ENCODE measurements around the gene SYNGR2.
"Not testable (repeated sequence)": the region's sequence is repeated elsewhere in the genome, so short reads cannot be mapped to it uniquely, and the experiment has no call there.

The SYNGR2 gene

DNA sequence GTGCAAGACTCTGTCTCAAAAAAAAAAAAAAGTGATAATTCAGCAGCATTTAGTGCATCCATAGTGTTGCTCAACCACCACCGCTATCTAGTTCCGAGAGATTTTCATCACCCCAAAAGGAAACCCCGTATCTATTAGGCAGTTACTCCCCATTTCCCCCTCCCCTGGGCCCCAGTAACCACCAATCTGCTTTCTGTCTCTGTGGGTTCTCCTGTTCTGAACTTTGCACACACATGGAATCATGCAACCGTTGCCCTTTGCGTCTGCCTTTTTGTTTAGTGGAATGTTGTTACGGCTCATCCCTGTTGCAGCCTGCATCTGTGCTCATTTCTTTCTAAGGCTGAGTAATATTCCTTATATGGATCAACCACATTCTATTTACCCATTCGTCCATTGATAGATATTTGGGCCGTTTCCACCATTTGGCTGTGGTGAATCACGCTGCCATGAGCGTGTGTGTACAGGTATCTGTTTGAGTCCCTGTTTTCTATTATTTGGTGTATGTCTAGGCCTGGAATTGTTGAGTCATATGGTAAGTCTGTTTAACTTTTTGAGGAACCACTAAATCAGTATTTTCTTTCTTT is 8.7 kb upstream of the SYNGR2 start:
- H3K4me1 ChIP-seq (ENCODE audit: control insufficient read depth, insufficient read depth, low read length, poor library complexity, severe bottlenecking), result no peaks in the 10 kb centered on the region
- H3K36me3 ChIP-seq (ENCODE audit: control insufficient read depth, insufficient read depth, low read length), result no peaks in the 10 kb centered on the region
- H3K27me3 ChIP-seq (replicated peaks; ENCODE audit: control insufficient read depth, insufficient read depth, low read length, poor library complexity, severe bottlenecking), result no peaks in the 10 kb centered on the region
- no peak overlapping the region for H3K27ac ChIP-seq (ENCODE audit: insufficient read depth, low read length, poor library complexity, severe bottlenecking)
- no peak overlapping the region for H3K4me3 ChIP-seq (ENCODE audit: insufficient read depth, low read depth, low read length, poor library complexity, severe bottlenecking)
- no peaks in the 10 kb centered on the region for H3K9me3 ChIP-seq (ENCODE audit: control insufficient read depth, low read length)
- DNase-seq, result no peak

GRCh38 chr17:78163881-78164747 is 4.3 kb upstream of the SYNGR2 start:
- H3K27ac ChIP-seq (ENCODE audit: insufficient read depth, low read length, poor library complexity, severe bottlenecking), result no peak overlapping the region
- H3K9me3 ChIP-seq (ENCODE audit: control insufficient read depth, low read length), result no peaks in the 10 kb centered on the region
- peaks cover under 1% of the 10 kb centered on the region for H3K4me1 ChIP-seq (ENCODE audit: control insufficient read depth, insufficient read depth, low read length, poor library complexity, severe bottlenecking)
- no peak for DNase-seq
- H3K36me3 ChIP-seq (ENCODE audit: control insufficient read depth, insufficient read depth, low read length), result no peaks in the 10 kb centered on the region
- H3K27me3 ChIP-seq (replicated peaks; ENCODE audit: control insufficient read depth, insufficient read depth, low read length, poor library complexity, severe bottlenecking), result no peaks in the 10 kb centered on the region
- H3K4me3 ChIP-seq (ENCODE audit: insufficient read depth, low read depth, low read length, poor library complexity, severe bottlenecking), result no peak overlapping the region

GRCh38 chr17:78164748-78165607 is 3.4 kb upstream of the SYNGR2 start:
- H3K27me3 ChIP-seq (replicated peaks; ENCODE audit: control insufficient read depth, insufficient read depth, low read length, poor library complexity, severe bottlenecking), result no peaks in the 10 kb centered on the region
- peaks cover 9% of the 10 kb centered on the region for H3K4me1 ChIP-seq (ENCODE audit: control insufficient read depth, insufficient read depth, low read length, poor library complexity, severe bottlenecking)
- H3K4me3 ChIP-seq (ENCODE audit: insufficient read depth, low read depth, low read length, poor library complexity, severe bottlenecking), result no peak overlapping the region
- DNase-seq, result no peak
- H3K9me3 ChIP-seq (ENCODE audit: control insufficient read depth, low read length), result no peaks in the 10 kb centered on the region
- no peaks in the 10 kb centered on the region for H3K36me3 ChIP-seq (ENCODE audit: control insufficient read depth, insufficient read depth, low read length)
- no peak overlapping the region for H3K27ac ChIP-seq (ENCODE audit: insufficient read depth, low read length, poor library complexity, severe bottlenecking)

DNA sequence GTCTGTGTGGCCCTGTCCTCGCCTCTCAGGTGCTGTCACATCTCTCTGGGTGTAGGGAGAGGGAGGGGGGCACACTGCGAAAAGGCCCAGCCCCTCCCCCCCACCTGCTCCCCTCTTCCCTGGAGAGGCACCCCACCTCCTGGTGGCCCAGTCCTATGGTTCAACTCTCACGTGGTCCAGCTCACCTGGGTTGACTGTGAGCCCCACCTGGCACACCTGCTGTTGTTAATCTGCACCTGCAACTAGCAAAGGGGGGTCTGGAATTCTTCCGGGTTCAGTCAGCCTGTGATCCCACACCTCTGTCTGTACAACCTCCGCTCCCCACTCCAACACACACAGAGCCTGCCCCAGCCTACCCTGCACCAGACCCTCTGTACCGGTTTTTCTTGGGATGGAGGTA is 2.0 kb upstream of the SYNGR2 start:
- Histone ChIP-seq H3K27ac (ENCODE audit: insufficient read depth, low read length, poor library complexity, severe bottlenecking) (no peak overlapping the region), H3K4me1 (ENCODE audit: control insufficient read depth, insufficient read depth, low read length, poor library complexity, severe bottlenecking) (peaks cover 10% of the 10 kb centered on the region), H3K27me3 (replicated peaks; ENCODE audit: control insufficient read depth, insufficient read depth, low read length, poor library complexity, severe bottlenecking) (no peaks in the 10 kb centered on the region), H3K36me3 (ENCODE audit: control insufficient read depth, insufficient read depth, low read length) (peaks cover 5% of the 10 kb centered on the region), H3K4me3 (ENCODE audit: insufficient read depth, low read depth, low read length, poor library complexity, severe bottlenecking) (no peak overlapping the region), H3K9me3 (ENCODE audit: control insufficient read depth, low read length) (no peaks in the 10 kb centered on the region)
- DNase-seq, result no peak

- H3K36me3 ChIP-seq (ENCODE audit: control insufficient read depth, insufficient read depth, low read length), result peaks cover 7% of the 10 kb centered on the region
- H3K9me3 ChIP-seq (ENCODE audit: control insufficient read depth, low read length), result no peaks in the 10 kb centered on the region
- H3K27ac ChIP-seq (ENCODE audit: insufficient read depth, low read length, poor library complexity, severe bottlenecking), result peak overlapping the region; percentile 85
- peaks cover 30% of the 10 kb centered on the region for H3K4me1 ChIP-seq (ENCODE audit: control insufficient read depth, insufficient read depth, low read length, poor library complexity, severe bottlenecking)
- H3K27me3 ChIP-seq (replicated peaks; ENCODE audit: control insufficient read depth, insufficient read depth, low read length, poor library complexity, severe bottlenecking), result no peaks in the 10 kb centered on the region
- peak; percentile 59 to 65 (median 62) for DNase-seq
- H3K4me3 ChIP-seq (ENCODE audit: insufficient read depth, low read depth, low read length, poor library complexity, severe bottlenecking), result peak overlapping the region; percentile 57
These were observed 767 bp downstream of the SYNGR2 start for GRCh38 chr17:78168903-78169793.

GRCh38 chr17:78170692-78171590 is 2.6 kb downstream of the SYNGR2 start:
- Histone ChIP-seq H3K36me3 (ENCODE audit: control insufficient read depth, insufficient read depth, low read length) (peaks cover 7% of the 10 kb centered on the region), H3K4me3 (ENCODE audit: insufficient read depth, low read depth, low read length, poor library complexity, severe bottlenecking) (no peak overlapping the region), H3K27me3 (replicated peaks; ENCODE audit: control insufficient read depth, insufficient read depth, low read length, poor library complexity, severe bottlenecking) (no peaks in the 10 kb centered on the region), H3K4me1 (ENCODE audit: control insufficient read depth, insufficient read depth, low read length, poor library complexity, severe bottlenecking) (peaks cover 35% of the 10 kb centered on the region), H3K9me3 (ENCODE audit: control insufficient read depth, low read length) (no peaks in the 10 kb centered on the region), H3K27ac (ENCODE audit: insufficient read depth, low read length, poor library complexity, severe bottlenecking) (no peak overlapping the region)
- DNase-seq, result no peak

GRCh38 chr17:78171591-78172248 is 3.3 kb downstream of the SYNGR2 start:
- H3K36me3 ChIP-seq (ENCODE audit: control insufficient read depth, insufficient read depth, low read length); DNase-seq; H3K4me3 ChIP-seq (ENCODE audit: insufficient read depth, low read depth, low read length, poor library complexity, severe bottlenecking); H3K27me3 ChIP-seq (replicated peaks; ENCODE audit: control insufficient read depth, insufficient read depth, low read length, poor library complexity, severe bottlenecking); H3K9me3 ChIP-seq (ENCODE audit: control insufficient read depth, low read length); H3K27ac ChIP-seq (ENCODE audit: insufficient read depth, low read length, poor library complexity, severe bottlenecking): not testable (repeated sequence)
- peaks cover 41% of the 10 kb centered on the region for H3K4me1 ChIP-seq (ENCODE audit: control insufficient read depth, insufficient read depth, low read length, poor library complexity, severe bottlenecking)

GRCh38 chr17:78172249-78173051 is 4.1 kb downstream of the SYNGR2 start:
- Histone ChIP-seq H3K9me3 (ENCODE audit: control insufficient read depth, low read length) (no peaks in the 10 kb centered on the region), H3K27me3 (replicated peaks; ENCODE audit: control insufficient read depth, insufficient read depth, low read length, poor library complexity, severe bottlenecking) (no peaks in the 10 kb centered on the region), H3K27ac (ENCODE audit: insufficient read depth, low read length, poor library complexity, severe bottlenecking) (peak overlapping the region; percentile 49), H3K36me3 (ENCODE audit: control insufficient read depth, insufficient read depth, low read length) (peaks cover 7% of the 10 kb centered on the region), H3K4me1 (ENCODE audit: control insufficient read depth, insufficient read depth, low read length, poor library complexity, severe bottlenecking) (peaks cover 42% of the 10 kb centered on the region), H3K4me3 (ENCODE audit: insufficient read depth, low read depth, low read length, poor library complexity, severe bottlenecking) (no peak overlapping the region)
- DNase-seq, result no peak

All from effector memory CD4-positive, alpha-beta T cell (primary cell).